NCI-H2227 (cell line): ENCODE data around the gene CSF3.
"Not testable (repeated sequence)": the region's sequence is repeated elsewhere in the genome, so short reads cannot be mapped to it uniquely, and the experiment has no call there.

Source experiments
- DNase-seq: peaks from one replicate; lab custom pipeline; 2025; ENCODE audit not compliant: unreplicated experiment; lab: John Stamatoyannopoulos, UW

CSF3 gene

DNA sequence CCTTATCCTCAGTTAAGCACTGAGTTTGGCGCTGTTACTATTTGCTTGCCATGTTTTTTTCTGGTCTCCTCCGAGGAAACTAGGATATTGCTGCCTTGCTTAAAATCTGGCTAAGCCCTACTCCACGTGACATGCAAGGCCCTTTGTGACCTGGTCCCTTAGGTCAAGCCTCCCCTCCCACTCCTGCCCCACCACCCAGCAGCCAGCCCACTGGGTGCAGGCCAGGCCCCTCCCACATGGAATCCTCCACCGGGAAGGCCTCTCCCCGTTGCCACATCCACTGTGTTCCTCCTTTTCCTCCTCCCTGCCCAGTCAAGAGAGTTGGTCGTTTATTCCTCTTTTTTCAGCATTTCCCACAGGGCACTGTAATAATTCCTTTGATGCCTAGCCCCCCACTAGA, 18.4 kb upstream of the CSF3 start:
- no peak for DNase-seq

DNA sequence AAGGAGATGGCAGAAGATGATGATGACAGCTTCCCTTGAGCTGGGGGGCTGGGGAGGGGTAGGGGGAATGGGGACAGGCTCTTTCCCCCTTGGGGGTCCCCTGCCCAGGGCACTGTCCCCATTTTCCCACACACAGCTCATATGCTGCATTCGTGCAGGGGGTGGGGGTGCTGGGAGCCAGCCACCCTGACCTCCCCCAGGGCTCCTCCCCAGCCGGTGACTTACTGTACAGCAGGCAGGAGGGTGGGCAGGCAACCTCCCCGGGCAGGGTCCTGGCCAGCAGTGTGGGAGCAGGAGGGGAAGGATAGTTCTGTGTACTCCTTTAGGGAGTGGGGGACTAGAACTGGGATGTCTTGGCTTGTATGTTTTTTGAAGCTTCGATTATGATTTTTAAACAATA, 17.7 kb upstream of the CSF3 start:
- no peak for DNase-seq

DNA sequence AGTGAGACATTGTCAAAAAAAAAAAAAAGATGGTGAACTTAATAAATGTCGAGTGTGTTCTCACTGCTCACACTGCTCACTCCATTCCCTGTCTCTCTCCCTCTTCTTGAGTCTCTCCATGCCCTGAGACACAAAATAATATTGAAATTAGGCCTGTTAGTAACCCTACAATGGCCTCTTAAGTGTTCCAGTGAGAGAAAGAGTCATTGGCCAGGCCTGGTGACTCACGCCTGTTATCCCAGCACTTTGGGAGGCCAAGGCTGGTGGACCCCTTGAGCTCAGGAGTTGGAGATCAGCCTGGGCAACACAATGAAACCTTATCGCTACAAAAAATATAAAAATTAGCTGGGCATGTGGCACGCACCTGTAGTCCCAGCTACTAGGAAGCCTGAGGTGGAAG, 16.2 kb upstream of the CSF3 start:
- DNase-seq = no peak

GRCh38 chr17:40000161-40000560, 15.1 kb upstream of the CSF3 start:
- DNase-seq = no peak

GRCh38 chr17:40001335-40001734, 13.9 kb upstream of the CSF3 start:
- not testable (repeated sequence) for DNase-seq

DNA sequence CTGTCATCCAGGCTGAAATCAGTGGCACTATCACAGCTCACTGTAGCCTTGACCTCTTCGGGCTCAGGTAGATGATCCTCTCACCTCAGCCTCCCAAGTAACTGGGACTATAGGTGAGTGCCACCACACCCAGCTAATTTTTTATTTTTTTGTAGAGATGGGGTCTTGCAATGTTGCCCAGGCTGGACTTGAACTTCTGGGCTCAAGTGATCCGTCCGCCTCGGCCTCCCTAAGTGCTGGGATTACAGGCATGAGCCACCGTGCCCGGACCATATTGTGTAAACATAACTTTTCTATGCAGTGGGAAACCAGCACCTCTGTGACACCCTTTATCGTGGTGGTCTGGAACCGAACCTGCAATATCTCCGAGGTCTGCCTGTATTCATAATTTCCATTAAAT, 11.2 kb upstream of the CSF3 start:
- DNase-seq = no peak

GRCh38 chr17:40004712-40005111, 10.5 kb upstream of the CSF3 start:
- DNase-seq = no peak

DNA sequence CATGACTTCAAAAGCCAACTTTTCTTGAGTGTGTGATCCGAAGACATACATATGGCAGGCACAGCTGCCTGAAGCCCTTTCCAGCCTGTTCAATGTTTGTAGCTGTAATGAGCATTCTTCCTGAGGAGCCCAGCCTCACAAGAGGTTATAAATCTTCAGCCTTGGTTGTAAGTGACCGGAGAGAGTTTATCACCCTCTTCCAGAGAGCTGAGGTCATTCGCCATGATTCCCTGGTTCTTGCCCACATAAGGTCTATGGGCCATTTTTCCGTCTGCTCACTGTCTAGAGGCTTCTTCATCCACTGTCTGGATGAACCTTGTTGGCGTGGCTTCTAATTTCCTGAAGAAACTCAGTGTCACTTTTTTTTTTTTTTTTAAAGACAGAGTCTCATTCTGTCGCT, 9.7 kb upstream of the CSF3 start:
- no peak for DNase-seq

GRCh38 chr17:40010946-40011500, 4.2 kb upstream of the CSF3 start:
- not testable (repeated sequence) for DNase-seq

GRCh38 chr17:40012017-40012647, 3.1 kb upstream of the CSF3 start:
- not testable (repeated sequence) for DNase-seq

DNA sequence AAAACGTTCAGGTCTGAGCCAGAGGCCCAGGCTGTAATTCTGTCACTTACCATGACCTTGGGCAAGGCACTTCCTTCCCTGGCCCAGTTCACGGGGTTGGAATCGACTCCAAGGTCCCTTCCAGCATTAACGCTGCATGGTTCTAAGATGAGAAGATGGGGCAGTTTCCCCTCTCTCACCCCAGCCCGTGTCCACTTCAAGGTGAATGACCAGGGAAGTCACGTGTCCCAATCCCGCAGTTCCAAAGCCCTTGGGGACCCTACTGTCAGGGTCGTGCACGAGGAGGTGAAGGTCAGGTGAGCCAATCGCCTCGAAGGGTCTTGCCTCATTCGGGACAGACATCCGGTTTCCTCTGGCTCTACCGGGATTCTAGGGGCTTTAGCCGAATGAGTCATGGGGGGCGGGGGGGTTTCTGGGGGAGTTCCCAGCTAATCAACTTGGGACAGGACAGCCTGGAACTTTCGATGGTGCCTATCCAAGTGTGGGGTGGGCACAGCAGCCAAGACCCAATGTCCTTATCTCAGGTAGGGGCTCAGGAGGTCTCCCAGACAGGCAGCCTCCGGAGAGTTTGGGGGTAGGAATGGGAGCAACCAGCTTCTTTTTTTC, 762 bp upstream of the CSF3 start:
- DNase-seq = no peak

- no peak for DNase-seq
These were observed 1.1 kb downstream of the CSF3 start for GRCh38 chr17:40015998-40016985.

- DNase-seq = no peak
These were observed 2.3 kb downstream of the CSF3 start for GRCh38 chr17:40017422-40018080.

GRCh38 chr17:40018211-40019121, 3.2 kb downstream of the CSF3 start:
- no peak for DNase-seq

DNA sequence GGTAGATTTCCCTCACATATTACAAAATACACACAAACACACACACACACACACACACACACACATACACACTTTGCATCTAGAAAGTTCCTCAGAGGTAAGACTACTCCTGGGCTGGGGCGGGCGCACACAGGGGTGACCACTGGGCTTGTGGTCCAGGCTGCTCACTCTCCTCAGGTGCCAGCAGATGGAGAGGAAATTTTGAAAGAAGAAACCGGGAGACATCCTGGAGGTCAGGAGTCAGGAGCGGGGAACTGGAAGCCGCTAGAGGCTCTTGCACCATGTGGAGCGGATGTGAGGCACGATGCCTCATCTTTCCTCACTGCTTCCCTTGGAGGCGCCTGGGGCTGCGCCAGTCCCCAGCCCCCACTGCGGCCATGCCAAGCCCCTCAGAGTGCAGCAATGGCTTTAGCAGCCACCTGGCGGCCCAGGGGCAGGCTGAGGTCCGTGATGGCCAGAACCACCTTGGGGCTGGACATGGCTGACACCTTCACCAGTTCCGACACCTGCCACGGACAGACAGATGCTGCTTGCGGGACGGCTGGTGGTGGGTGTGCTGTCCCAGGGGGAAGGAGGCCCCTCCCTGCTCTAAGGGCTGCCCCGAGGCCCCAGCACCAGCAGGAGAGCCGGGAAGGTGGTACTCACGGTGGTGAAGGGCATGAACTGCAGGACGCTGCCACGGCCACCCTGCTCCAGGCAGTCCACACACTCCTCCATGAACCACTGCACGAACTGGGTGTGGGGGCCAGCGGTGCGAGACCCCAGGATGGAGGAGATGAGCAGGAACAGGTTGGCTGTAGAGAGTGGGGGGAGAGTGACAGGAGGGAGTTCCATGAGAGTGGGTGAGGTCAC, 4.1 kb downstream of the CSF3 start:
- no peak for DNase-seq

- no peak for DNase-seq
These were observed 4.9 kb downstream of the CSF3 start for GRCh38 chr17:40020146-40020545.

GRCh38 chr17:40021451-40021971, 6.3 kb downstream of the CSF3 start:
- DNase-seq = no peak

DNA sequence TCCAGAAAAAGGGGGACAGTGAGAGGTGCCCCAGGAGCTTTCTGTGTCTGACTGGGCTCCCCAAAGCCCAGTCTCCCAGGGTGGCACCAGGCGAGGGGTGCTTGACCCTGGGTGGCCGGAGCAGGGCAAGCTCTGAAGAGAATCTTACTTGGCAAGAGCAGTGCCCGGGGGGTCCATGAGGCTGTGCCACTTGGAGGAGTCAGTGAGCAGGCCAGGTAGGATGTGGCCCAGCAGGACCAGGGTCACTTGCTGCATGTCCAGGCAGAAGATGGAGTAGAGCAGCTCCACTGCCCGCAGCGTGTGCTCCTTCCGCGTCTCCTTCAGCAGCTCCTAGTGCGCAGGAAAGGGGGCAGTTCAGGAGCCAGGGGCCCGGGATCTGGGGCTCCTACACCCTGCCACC, 7.3 kb downstream of the CSF3 start:
- no peak for DNase-seq

DNA sequence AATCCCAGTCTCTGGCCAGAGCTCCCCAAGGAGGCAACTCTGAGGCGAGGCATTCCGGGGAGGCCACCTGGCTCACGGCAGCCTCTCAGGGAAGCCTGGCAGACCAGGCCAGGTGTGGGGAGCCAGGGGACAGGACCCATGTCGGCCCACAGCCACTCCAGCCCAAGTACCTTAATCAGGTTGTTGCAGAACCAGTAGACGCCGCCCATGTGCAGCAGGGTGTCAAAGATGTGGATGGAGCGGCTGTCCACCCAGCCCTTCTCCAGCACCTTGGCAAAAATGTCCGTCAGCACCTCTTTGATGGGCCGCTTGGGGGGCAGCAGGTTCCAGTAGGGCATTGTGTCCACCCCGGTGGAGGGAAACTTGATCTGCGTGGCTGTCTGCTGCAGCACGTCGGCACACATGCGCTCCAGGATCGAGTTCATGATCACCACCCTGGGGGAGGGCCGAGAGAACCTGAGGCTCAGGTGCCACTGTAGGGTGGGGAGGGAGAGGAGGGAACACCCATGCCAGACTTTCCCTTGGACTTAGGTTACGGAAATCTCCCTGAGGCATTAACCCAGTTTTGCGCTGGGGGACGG, 7.8 kb downstream of the CSF3 start:
- no peak for DNase-seq
